GM21786 (cell line): Measurements from ENCODE around the gene PHKG2.

Source experiments
- ATAC-seq: cut with Tn5 transposase; IDR thresholded peaks from one replicate; pipeline ENCODE4 v1.9.1; 2021; ENCODE audit not compliant: unreplicated experiment

The PHKG2 gene

GRCh38 chr16:30773826-30774225, 25.6 kb downstream of the PHKG2 start:
- no peak for ATAC-seq

- ATAC-seq, result peak; percentile 19
These were observed 26.3 kb downstream of the PHKG2 start for GRCh38 chr16:30774367-30775130.

GRCh38 chr16:30775131-30775391, 26.8 kb downstream of the PHKG2 start:
- ATAC-seq, result no peak

- ATAC-seq, result peak; percentile 61
These were observed 27.4 kb downstream of the PHKG2 start for GRCh38 chr16:30775392-30776188.

GRCh38 chr16:30777591-30778297, 29.5 kb downstream of the PHKG2 start:
- ATAC-seq, result no peak

GRCh38 chr16:30778549-30779244, 30.5 kb downstream of the PHKG2 start:
- ATAC-seq, result no peak

- no peak for ATAC-seq
These were observed 31.4 kb downstream of the PHKG2 start for GRCh38 chr16:30779596-30779995.

GRCh38 chr16:30780021-30780420, 31.8 kb downstream of the PHKG2 start:
- no peak for ATAC-seq

- no peak for ATAC-seq
These were observed 32.3 kb downstream of the PHKG2 start for GRCh38 chr16:30780549-30780948.

- no peak for ATAC-seq
These were observed 34.5 kb downstream of the PHKG2 start for GRCh38 chr16:30782486-30783279.

GRCh38 chr16:30783280-30784109, 35.3 kb downstream of the PHKG2 start:
- ATAC-seq, result no peak

- no peak for ATAC-seq
These were observed 36.0 kb downstream of the PHKG2 start for GRCh38 chr16:30784215-30784614.

GRCh38 chr16:30785126-30786106, 37.2 kb downstream of the PHKG2 start:
- ATAC-seq, result no peak

GRCh38 chr16:30786115-30786935, 38.1 kb downstream of the PHKG2 start:
- ATAC-seq, result no peak

GRCh38 chr16:30786936-30787612, 38.8 kb downstream of the PHKG2 start, which contains the start of gene ZNF629:
TSS of gene ZNF629 (minus strand) at chr16:30787205. CDS start at chr16:30784482, 2,723 bp downstream.
- ATAC-seq, result no peak

GRCh38 chr16:30787613-30788378, 39.6 kb downstream of the PHKG2 start:
- no peak for ATAC-seq
